Smooth muscle cell (in vitro differentiated cells): ENCODE data around the gene MORC4. TPM values are rescaled to one million over a fixed set of nuclear protein-coding genes. Genes with fewer than 3 reads are reported as not detected.

ENCODE experiments used
- DNase-seq: peaks from one replicate; lab custom pipeline; 2025; ENCODE audit not compliant: unreplicated experiment; lab: John Stamatoyannopoulos, UW
- H2AFZ ChIP-seq: fragments of 200-600 bp; sonication (generic); 2 replicates; pipeline ENCODE4 v1.6.0; 2016; ENCODE audit warnings: antibody characterized with exemption, low read depth, mild to moderate bottlenecking
- H3F3A ChIP-seq: fragments of 200-600 bp; sonication (generic); 2 replicates; pipeline ENCODE4 v1.6.0; 2017; ENCODE audit warnings: antibody characterized with exemption, low read depth
- H3K27ac ChIP-seq: fragments of 200-600 bp; sonication (generic); 2 replicates; pipeline ENCODE4 v1.5.1; 2016; ENCODE audit warnings: low read depth, mild to moderate bottlenecking
- H3K27me3 ChIP-seq: fragments of 200-600 bp; sonication (generic); 2 replicates; pipeline ENCODE4 v1.6.1; 2016; ENCODE audit warnings: low read depth, mild to moderate bottlenecking
- H3K36me3 ChIP-seq: fragments of 200-600 bp; sonication (generic); 2 replicates; pipeline ENCODE4 v1.5.1; 2016; ENCODE audit warnings: low read depth
- H3K4me1 ChIP-seq: fragments of 200-600 bp; sonication (generic); 2 replicates; pipeline ENCODE4 v1.5.1; 2016; ENCODE audit warnings: low read depth
- H3K4me2 ChIP-seq: fragments of 200-600 bp; sonication (generic); 2 replicates; pipeline ENCODE4 v1.6.0; 2016; ENCODE audit warnings: mild to moderate bottlenecking
- H3K4me3 ChIP-seq: fragments of 200-600 bp; sonication (generic); 2 replicates; pipeline ENCODE4 v1.5.1; 2016; ENCODE audit warnings: mild to moderate bottlenecking
- H3K79me2 ChIP-seq: fragments of 200-600 bp; sonication (generic); 2 replicates; pipeline ENCODE4 v1.6.0; 2016; ENCODE audit warnings: low read depth, mild to moderate bottlenecking
- H3K9ac ChIP-seq: fragments of 200-600 bp; sonication (generic); 2 replicates; pipeline ENCODE4 v1.6.0; 2016; ENCODE audit warnings: low read depth
- H3K9me3 ChIP-seq: fragments of 200-600 bp; sonication (generic); replicated peaks from 2 replicates; pipeline ENCODE4 v1.5.1; 2016; ENCODE audit warnings: low read depth
- H4K20me1 ChIP-seq: fragments of 200-600 bp; sonication (generic); 2 replicates; pipeline ENCODE4 v1.6.0; 2016; ENCODE audit warnings: low read depth
- WGBS: methylation state at CpG from one replicate; pipeline ENCODE4 v1.1.7; 2016; ENCODE audit warnings: low lambda C conversion rate; 5-methylcytosine and 5-hydroxymethylcytosine counted together
- polyA plus RNA-seq: library from polyadenylated mRNA; unstranded; fragments of >200 nt; fragmentation: Nextera tagmentation; extraction: Ambion mirVana; gene quantifications from 2 replicates; pipeline ENCODE4 v1.2.1, GENCODE V29; 2016
- total RNA-seq: library from RNA; depleted of rRNA; stranded (reverse); fragments of >200 nt; gene quantifications from 2 replicates; pipeline ENCODE4 v1.2.3, GENCODE V29; 2014
- TF ChIP-seq, protein P1 (sequence below): fragments of 200-600 bp; sonication (generic); IDR thresholded peaks from 2 replicates; pipeline ENCODE4 v1.5.1; 2017; ENCODE audit warnings: borderline replicate concordance, mild to moderate bottlenecking, antibody characterized with exemption; ENCODE audit not compliant: insufficient read depth, poor library complexity, severe bottlenecking

MORC4 gene
- total and polyA plus RNA-seq, 2 experiments from 2014 or later: 27.1 to 33.8 TPM

GRCh38 chrX:106905064-106905708 lies 94.8 kb downstream of the MORC4 start:
- Histone ChIP-seq H3K27me3 (no peaks in the 10 kb centered on the region), H3K27ac (no peak overlapping the region), H3K4me1 (no peaks in the 10 kb centered on the region), H2AFZ (no peak overlapping the region), H3K4me2 (no peak overlapping the region), H3K4me3 (no peak overlapping the region), H3K36me3 (no peaks in the 10 kb centered on the region), H4K20me1 (no peaks in the 10 kb centered on the region), H3F3A (no peaks in the 10 kb centered on the region), H3K9me3 (no peaks in the 10 kb centered on the region), H3K79me2 (no peaks in the 10 kb centered on the region), H3K9ac (no peak overlapping the region)
- no peak for DNase-seq
- WGBS: 70% methylated on average over 5 of the region's 5 CpGs
- TF ChIP-seq, protein P1, sequence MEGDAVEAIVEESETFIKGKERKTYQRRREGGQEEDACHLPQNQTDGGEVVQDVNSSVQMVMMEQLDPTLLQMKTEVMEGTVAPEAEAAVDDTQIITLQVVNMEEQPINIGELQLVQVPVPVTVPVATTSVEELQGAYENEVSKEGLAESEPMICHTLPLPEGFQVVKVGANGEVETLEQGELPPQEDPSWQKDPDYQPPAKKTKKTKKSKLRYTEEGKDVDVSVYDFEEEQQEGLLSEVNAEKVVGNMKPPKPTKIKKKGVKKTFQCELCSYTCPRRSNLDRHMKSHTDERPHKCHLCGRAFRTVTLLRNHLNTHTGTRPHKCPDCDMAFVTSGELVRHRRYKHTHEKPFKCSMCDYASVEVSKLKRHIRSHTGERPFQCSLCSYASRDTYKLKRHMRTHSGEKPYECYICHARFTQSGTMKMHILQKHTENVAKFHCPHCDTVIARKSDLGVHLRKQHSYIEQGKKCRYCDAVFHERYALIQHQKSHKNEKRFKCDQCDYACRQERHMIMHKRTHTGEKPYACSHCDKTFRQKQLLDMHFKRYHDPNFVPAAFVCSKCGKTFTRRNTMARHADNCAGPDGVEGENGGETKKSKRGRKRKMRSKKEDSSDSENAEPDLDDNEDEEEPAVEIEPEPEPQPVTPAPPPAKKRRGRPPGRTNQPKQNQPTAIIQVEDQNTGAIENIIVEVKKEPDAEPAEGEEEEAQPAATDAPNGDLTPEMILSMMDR: no peak

DNA sequence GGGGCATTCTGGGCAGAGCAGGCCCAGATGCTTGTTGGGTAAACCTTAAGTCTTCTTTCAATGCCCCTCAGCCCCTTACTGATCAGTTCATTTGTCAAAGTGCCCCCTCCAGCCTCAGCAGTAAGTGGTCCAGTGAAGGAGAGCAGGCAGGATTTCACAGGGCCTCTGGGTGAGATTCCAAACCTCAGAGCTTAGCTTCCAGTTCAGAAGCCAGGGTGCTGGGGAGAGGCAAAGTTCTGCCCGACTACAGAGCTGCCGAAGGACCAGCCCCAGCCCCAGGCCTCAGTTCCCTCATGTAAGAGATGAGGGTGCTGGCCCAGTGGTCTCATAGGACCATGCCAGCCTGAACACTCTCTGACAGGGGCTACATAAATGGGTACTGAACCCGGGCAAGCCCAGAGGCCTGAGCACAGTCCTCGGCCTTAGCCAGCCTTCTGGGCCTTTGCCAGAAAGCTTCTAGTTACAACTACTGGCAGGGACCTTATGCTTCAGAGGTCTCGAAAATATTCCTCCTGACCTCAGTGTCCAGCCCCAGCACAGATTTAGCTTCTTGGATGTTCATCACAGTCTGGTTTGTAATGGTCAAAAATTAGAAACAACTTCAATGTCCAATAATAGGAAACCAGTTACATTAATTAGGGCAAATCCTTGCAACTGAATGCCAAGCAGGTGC lies 96.0 kb downstream of the MORC4 start:
- Histone ChIP-seq H2AFZ (no peak overlapping the region), H3K27ac (no peak overlapping the region), H3K36me3 (no peaks in the 10 kb centered on the region), H4K20me1 (no peaks in the 10 kb centered on the region), H3K79me2 (no peaks in the 10 kb centered on the region), H3F3A (no peaks in the 10 kb centered on the region), H3K4me2 (no peak overlapping the region), H3K4me3 (no peak overlapping the region), H3K27me3 (no peaks in the 10 kb centered on the region), H3K4me1 (no peaks in the 10 kb centered on the region), H3K9me3 (no peaks in the 10 kb centered on the region), H3K9ac (no peak overlapping the region)
- DNase-seq: no peak
- 80% methylated on average over 5 of the region's 5 CpGs for WGBS
- TF ChIP-seq, protein P1: no peak

DNA sequence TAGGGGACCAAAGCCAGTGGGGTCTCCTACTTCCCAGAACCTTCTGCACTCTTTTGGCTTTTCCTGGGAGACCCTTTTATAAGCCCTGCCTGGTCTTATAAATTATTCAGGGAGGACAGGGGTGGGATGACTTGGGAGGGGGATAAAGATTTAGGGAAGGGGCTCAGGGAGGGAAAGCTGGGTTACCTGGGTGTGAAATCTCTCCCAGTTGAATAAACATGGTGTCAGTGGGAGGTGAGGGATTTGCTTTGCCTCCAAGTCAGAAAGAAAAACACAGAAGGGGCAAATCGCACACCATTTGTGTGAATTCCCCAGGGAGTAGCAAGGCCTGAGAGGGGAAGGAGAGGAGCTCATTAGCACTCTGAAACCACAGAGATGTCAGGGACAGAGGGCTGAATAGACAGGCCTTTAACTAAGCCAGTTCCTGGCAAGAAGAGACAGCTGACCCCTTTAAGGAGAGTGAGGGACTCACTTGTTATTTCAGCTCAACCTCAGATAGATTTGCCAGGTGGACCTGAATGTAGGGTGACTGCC lies 96.7 kb downstream of the MORC4 start, which contains the start of gene RIPPLY1:
Gene RIPPLY1, minus strand, starts transcription at position 51 of the 534 bp plus-strand sequence. CDS start 54 bp downstream, outside the sequence.
- H3K4me3 ChIP-seq: no peak within 1 kb of the TSS
- no peak within 1 kb of the TSS for H3K27ac ChIP-seq
- no peak within 1 kb of the TSS for H3K4me2 ChIP-seq
- WGBS: 94% methylated on average over 1 of the region's 1 CpG
- TF ChIP-seq, protein P1: no peak
- no peak within 1 kb of the TSS for H2AFZ ChIP-seq
- no peaks in the 10 kb centered on the region for H3K27me3 ChIP-seq
- no peaks in the 10 kb centered on the region for H3K9me3 ChIP-seq
- no peaks in the 10 kb centered on the region for H4K20me1 ChIP-seq
- H3K79me2 ChIP-seq: no peaks in the 10 kb centered on the region
- H3F3A ChIP-seq: no peaks in the 10 kb centered on the region
- H3K9ac ChIP-seq: no peak within 1 kb of the TSS
- no peaks in the 10 kb centered on the region for H3K4me1 ChIP-seq
- DNase-seq: no peak
- H3K36me3 ChIP-seq: no peaks in the 10 kb centered on the region
